Smooth muscle cell (in vitro differentiated cells): ENCODE data around the gene PLA2G4C. TPM values are rescaled to one million over a fixed set of nuclear protein-coding genes. Genes with fewer than 3 reads are reported as not detected.

Experiments used
- DNase-seq: peaks from one replicate; lab custom pipeline; 2025; ENCODE audit not compliant: unreplicated experiment; lab: John Stamatoyannopoulos, UW
- H2AFZ ChIP-seq: fragments of 200-600 bp; sonication (generic); 2 replicates; pipeline ENCODE4 v1.6.0; 2016; ENCODE audit warnings: antibody characterized with exemption, low read depth, mild to moderate bottlenecking
- H3F3A ChIP-seq: fragments of 200-600 bp; sonication (generic); 2 replicates; pipeline ENCODE4 v1.6.0; 2017; ENCODE audit warnings: antibody characterized with exemption, low read depth
- H3K27ac ChIP-seq: fragments of 200-600 bp; sonication (generic); 2 replicates; pipeline ENCODE4 v1.5.1; 2016; ENCODE audit warnings: low read depth, mild to moderate bottlenecking
- H3K27me3 ChIP-seq: fragments of 200-600 bp; sonication (generic); 2 replicates; pipeline ENCODE4 v1.6.1; 2016; ENCODE audit warnings: low read depth, mild to moderate bottlenecking
- H3K36me3 ChIP-seq: fragments of 200-600 bp; sonication (generic); 2 replicates; pipeline ENCODE4 v1.5.1; 2016; ENCODE audit warnings: low read depth
- H3K4me1 ChIP-seq: fragments of 200-600 bp; sonication (generic); 2 replicates; pipeline ENCODE4 v1.5.1; 2016; ENCODE audit warnings: low read depth
- H3K4me2 ChIP-seq: fragments of 200-600 bp; sonication (generic); 2 replicates; pipeline ENCODE4 v1.6.0; 2016; ENCODE audit warnings: mild to moderate bottlenecking
- H3K4me3 ChIP-seq: fragments of 200-600 bp; sonication (generic); 2 replicates; pipeline ENCODE4 v1.5.1; 2016; ENCODE audit warnings: mild to moderate bottlenecking
- H3K79me2 ChIP-seq: fragments of 200-600 bp; sonication (generic); 2 replicates; pipeline ENCODE4 v1.6.0; 2016; ENCODE audit warnings: low read depth, mild to moderate bottlenecking
- H3K9ac ChIP-seq: fragments of 200-600 bp; sonication (generic); 2 replicates; pipeline ENCODE4 v1.6.0; 2016; ENCODE audit warnings: low read depth
- H3K9me3 ChIP-seq: fragments of 200-600 bp; sonication (generic); replicated peaks from 2 replicates; pipeline ENCODE4 v1.5.1; 2016; ENCODE audit warnings: low read depth
- H4K20me1 ChIP-seq: fragments of 200-600 bp; sonication (generic); 2 replicates; pipeline ENCODE4 v1.6.0; 2016; ENCODE audit warnings: low read depth
- WGBS: methylation state at CpG from one replicate; pipeline ENCODE4 v1.1.7; 2016; ENCODE audit warnings: low lambda C conversion rate; 5-methylcytosine and 5-hydroxymethylcytosine counted together
- polyA plus RNA-seq: library from polyadenylated mRNA; unstranded; fragments of >200 nt; fragmentation: Nextera tagmentation; extraction: Ambion mirVana; gene quantifications from 2 replicates; pipeline ENCODE4 v1.2.1, GENCODE V29; 2016
- total RNA-seq: library from RNA; depleted of rRNA; stranded (reverse); fragments of >200 nt; gene quantifications from 2 replicates; pipeline ENCODE4 v1.2.3, GENCODE V29; 2014
- TF ChIP-seq, protein P1 (sequence below): fragments of 200-600 bp; sonication (generic); IDR thresholded peaks from 2 replicates; pipeline ENCODE4 v1.5.1; 2017; ENCODE audit warnings: borderline replicate concordance, mild to moderate bottlenecking, antibody characterized with exemption; ENCODE audit not compliant: insufficient read depth, poor library complexity, severe bottlenecking

PLA2G4C gene
- total and polyA plus RNA-seq, 2 experiments from 2014 or later: 0.63 to 1.7 TPM

DNA sequence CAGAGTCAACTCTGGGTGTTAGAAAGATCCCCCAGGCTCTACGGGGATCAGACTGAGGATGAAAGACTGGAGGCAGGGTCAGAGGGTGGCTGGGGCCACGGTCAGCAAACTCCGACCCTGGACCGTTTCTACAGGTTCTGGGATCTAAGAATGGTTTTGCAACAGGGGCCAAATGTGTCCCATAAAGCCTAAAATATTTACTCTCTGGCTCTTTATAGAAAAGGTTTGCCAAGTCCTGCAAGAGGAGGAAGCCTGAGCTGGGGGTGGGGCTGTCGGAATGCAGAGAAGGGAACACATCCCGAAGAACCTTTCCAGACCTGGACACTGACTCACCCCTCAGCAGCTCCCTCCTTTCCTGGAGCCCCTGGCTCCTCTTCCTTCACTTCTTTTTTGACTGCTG lies 38.8 kb upstream of the PLA2G4C start:
- H3K9ac ChIP-seq: no peak overlapping the region
- no peaks in the 10 kb centered on the region for H3F3A ChIP-seq
- no peaks in the 10 kb centered on the region for H3K27me3 ChIP-seq
- 83% methylated on average over 6 of the region's 6 CpGs for WGBS
- H3K9me3 ChIP-seq: no peaks in the 10 kb centered on the region
- H2AFZ ChIP-seq: no peak overlapping the region
- no peaks in the 10 kb centered on the region for H4K20me1 ChIP-seq
- H3K4me2 ChIP-seq: no peak overlapping the region
- no peaks in the 10 kb centered on the region for H3K36me3 ChIP-seq
- H3K4me1 ChIP-seq: no peaks in the 10 kb centered on the region
- no peak overlapping the region for H3K27ac ChIP-seq
- no peak for DNase-seq
- TF ChIP-seq, protein P1, sequence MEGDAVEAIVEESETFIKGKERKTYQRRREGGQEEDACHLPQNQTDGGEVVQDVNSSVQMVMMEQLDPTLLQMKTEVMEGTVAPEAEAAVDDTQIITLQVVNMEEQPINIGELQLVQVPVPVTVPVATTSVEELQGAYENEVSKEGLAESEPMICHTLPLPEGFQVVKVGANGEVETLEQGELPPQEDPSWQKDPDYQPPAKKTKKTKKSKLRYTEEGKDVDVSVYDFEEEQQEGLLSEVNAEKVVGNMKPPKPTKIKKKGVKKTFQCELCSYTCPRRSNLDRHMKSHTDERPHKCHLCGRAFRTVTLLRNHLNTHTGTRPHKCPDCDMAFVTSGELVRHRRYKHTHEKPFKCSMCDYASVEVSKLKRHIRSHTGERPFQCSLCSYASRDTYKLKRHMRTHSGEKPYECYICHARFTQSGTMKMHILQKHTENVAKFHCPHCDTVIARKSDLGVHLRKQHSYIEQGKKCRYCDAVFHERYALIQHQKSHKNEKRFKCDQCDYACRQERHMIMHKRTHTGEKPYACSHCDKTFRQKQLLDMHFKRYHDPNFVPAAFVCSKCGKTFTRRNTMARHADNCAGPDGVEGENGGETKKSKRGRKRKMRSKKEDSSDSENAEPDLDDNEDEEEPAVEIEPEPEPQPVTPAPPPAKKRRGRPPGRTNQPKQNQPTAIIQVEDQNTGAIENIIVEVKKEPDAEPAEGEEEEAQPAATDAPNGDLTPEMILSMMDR: no peak
- no peak overlapping the region for H3K4me3 ChIP-seq
- no peaks in the 10 kb centered on the region for H3K79me2 ChIP-seq

DNA sequence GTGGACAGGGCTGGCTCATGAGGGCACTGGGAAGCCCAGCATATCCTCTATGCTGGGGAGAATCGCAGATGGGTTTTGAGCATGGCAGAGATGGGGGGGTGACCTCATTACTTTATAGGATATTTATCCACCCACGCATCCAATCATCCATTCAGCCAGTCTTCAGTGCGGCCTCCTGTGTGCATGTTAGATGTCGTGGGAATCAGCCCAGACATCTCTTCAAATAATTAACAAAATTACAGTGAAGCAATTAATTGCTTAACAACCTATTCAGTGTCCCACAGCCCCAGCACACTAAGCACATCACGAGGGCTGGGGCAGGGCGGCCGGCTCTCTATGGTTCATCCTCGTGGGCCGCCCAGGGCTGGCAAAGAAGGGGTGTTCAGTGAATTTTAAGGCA lies 38.0 kb upstream of the PLA2G4C start:
- H3K79me2 ChIP-seq: no peaks in the 10 kb centered on the region
- DNase-seq: no peak
- no peaks in the 10 kb centered on the region for H3K27me3 ChIP-seq
- TF ChIP-seq, protein P1: no peak
- no peaks in the 10 kb centered on the region for H3K4me1 ChIP-seq
- no peak overlapping the region for H2AFZ ChIP-seq
- H3K9ac ChIP-seq: no peak overlapping the region
- no peak overlapping the region for H3K4me2 ChIP-seq
- no peaks in the 10 kb centered on the region for H3K9me3 ChIP-seq
- no peaks in the 10 kb centered on the region for H3F3A ChIP-seq
- WGBS: 98% methylated on average over 9 of the region's 9 CpGs
- no peak overlapping the region for H3K4me3 ChIP-seq
- no peak overlapping the region for H3K27ac ChIP-seq
- no peaks in the 10 kb centered on the region for H4K20me1 ChIP-seq
- no peaks in the 10 kb centered on the region for H3K36me3 ChIP-seq

DNA sequence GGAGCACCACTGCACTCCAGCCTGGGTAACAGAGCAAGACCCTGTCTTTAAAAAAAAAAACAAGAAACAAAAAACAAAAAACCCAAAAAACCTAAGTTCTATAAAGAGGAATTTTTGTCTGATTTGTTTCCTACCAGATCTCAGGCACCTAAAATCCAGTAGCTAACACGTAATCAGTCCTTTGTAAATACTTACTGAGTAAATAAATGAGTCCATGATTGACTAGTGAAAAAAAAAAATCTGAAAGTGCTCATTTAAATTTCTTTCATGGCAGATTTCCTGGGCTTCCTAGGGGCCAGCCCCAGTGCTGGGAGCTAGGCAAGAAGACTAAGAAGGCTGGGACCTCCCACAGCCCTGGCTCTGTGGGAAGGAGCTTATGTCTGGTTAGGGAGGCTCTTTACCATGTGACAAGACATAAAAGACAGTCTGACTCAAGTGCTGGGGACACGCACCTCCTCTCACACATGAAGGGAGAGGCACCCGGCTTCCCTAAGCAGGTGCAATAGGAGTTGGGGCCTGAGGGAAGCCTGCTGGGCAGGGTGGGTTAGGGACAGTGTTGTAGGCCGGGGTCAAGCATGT lies 37.1 kb upstream of the PLA2G4C start:
- Histone ChIP-seq H3K4me3 (no peak overlapping the region), H3K79me2 (no peaks in the 10 kb centered on the region), H3K27me3 (no peaks in the 10 kb centered on the region), H3K4me2 (no peak overlapping the region), H3K9ac (no peak overlapping the region), H3K36me3 (no peaks in the 10 kb centered on the region), H3K27ac (no peak overlapping the region), H3F3A (no peaks in the 10 kb centered on the region), H3K4me1 (no peaks in the 10 kb centered on the region), H3K9me3 (no peaks in the 10 kb centered on the region), H4K20me1 (no peaks in the 10 kb centered on the region), H2AFZ (no peak overlapping the region)
- 90% methylated on average over 4 of the region's 4 CpGs for WGBS
- TF ChIP-seq, protein P1: no peak
- DNase-seq: no peak

DNA sequence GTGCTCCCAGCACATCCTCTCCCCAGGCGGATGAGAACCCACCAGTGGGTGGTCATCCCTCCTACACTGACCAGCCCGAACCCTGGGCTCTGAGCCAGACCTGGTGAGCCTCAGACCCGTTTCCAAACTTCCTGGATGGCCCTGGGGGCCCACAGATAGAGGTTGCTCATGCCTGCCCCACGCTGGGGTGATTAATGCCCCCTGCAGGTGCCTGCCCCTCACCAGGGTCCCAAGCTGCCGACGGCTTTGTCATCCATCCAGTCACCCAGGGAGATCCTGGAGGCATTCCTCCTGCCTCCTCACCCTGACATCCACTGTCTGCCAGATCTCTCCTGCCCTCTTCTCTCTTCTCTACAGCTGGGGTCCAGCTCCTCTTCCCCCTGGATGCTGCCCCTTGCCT lies 28.4 kb upstream of the PLA2G4C start:
- WGBS: 94% methylated on average over 6 of the region's 6 CpGs
- Histone ChIP-seq H3F3A (no peaks in the 10 kb centered on the region), H3K79me2 (no peaks in the 10 kb centered on the region), H3K27me3 (no peaks in the 10 kb centered on the region), H3K4me1 (no peaks in the 10 kb centered on the region), H3K9ac (no peak overlapping the region), H3K27ac (no peak overlapping the region), H4K20me1 (no peaks in the 10 kb centered on the region), H3K36me3 (no peaks in the 10 kb centered on the region), H3K4me2 (no peak overlapping the region), H3K4me3 (no peak overlapping the region), H3K9me3 (no peaks in the 10 kb centered on the region), H2AFZ (no peak overlapping the region)
- DNase-seq: no peak
- TF ChIP-seq, protein P1: no peak
